SKM-1 (cell line): ENCODE results near the gene NR6A1.

Source experiments
- DNase-seq: peaks from one replicate; lab custom pipeline; 2025; ENCODE audit not compliant: unreplicated experiment; lab: John Stamatoyannopoulos, UW

The NR6A1 gene

GRCh38 chr9:124477648-124478285 is 293.3 kb downstream of the NR6A1 start:
- DNase-seq: no peak

GRCh38 chr9:124477211-124477647 is 293.9 kb downstream of the NR6A1 start:
- no peak for DNase-seq

GRCh38 chr9:124475868-124476690 is 295.0 kb downstream of the NR6A1 start:
- no peak for DNase-seq

- DNase-seq: no peak
These were observed 295.8 kb downstream of the NR6A1 start for GRCh38 chr9:124475158-124475867.

GRCh38 chr9:124474151-124474550 is 297.0 kb downstream of the NR6A1 start:
- no peak for DNase-seq

GRCh38 chr9:124473310-124473709 is 297.8 kb downstream of the NR6A1 start:
- DNase-seq: no peak

- DNase-seq: no peak
These were observed 298.3 kb downstream of the NR6A1 start for GRCh38 chr9:124472770-124473169.

GRCh38 chr9:124471761-124472160 is 299.4 kb downstream of the NR6A1 start:
- no peak for DNase-seq

GRCh38 chr9:124470726-124471125 is 300.4 kb downstream of the NR6A1 start:
- no peak for DNase-seq

GRCh38 chr9:124470306-124470705 is 300.8 kb downstream of the NR6A1 start:
- no peak for DNase-seq

GRCh38 chr9:124469011-124469832 is 301.9 kb downstream of the NR6A1 start:
- no peak for DNase-seq

- DNase-seq: no peak
These were observed 302.9 kb downstream of the NR6A1 start for GRCh38 chr9:124468061-124468740.

GRCh38 chr9:124467410-124468060 is 303.6 kb downstream of the NR6A1 start:
- no peak for DNase-seq
